Mononuclear cell (primary cell): ENCODE data around the gene ART1. TPM values are rescaled to one million over a fixed set of nuclear protein-coding genes. Genes with fewer than 3 reads are reported as not detected.

Experiments
- H3K27me3 ChIP-seq: 2 replicates; pipeline ENCODE4 v1.6.0; 2011; ENCODE audit warnings: low read length, control low read depth; ENCODE audit not compliant: insufficient read depth
- H3K4me1 ChIP-seq: 2 replicates; pipeline ENCODE4 v1.5.1; 2011; ENCODE audit warnings: mild to moderate bottlenecking, low read length, control low read depth; ENCODE audit not compliant: insufficient read depth
- H3K4me3 ChIP-seq: 2 replicates; pipeline ENCODE4 v1.5.1; 2011; ENCODE audit warnings: mild to moderate bottlenecking, low read length, moderate library complexity
- H3K9me3 ChIP-seq: 2 replicates; pipeline ENCODE4 v1.5.1; 2011; ENCODE audit warnings: low read depth, mild to moderate bottlenecking, control low read depth, low read length
- total RNA-seq: library from RNA; depleted of rRNA; stranded (reverse); fragments of >200 nt; gene quantifications from one replicate; pipeline ENCODE4 v1.2.3, GENCODE V29; 2012

Gene ART1
- total RNA-seq, 1 donor = not detected

- H3K4me1 ChIP-seq = peaks cover 10% of the 10 kb centered on the region
- no peak overlapping the region for H3K4me3 ChIP-seq
- no peaks in the 10 kb centered on the region for H3K9me3 ChIP-seq
- no peaks in the 10 kb centered on the region for H3K27me3 ChIP-seq
Measured at GRCh38 chr11:3622521-3622920, 22.4 kb upstream of the ART1 start.

GRCh38 chr11:3623121-3623520 is 21.8 kb upstream of the ART1 start:
- H3K4me3 ChIP-seq = no peak overlapping the region
- no peaks in the 10 kb centered on the region for H3K27me3 ChIP-seq
- peaks cover 10% of the 10 kb centered on the region for H3K4me1 ChIP-seq
- H3K9me3 ChIP-seq = no peaks in the 10 kb centered on the region

DNA sequence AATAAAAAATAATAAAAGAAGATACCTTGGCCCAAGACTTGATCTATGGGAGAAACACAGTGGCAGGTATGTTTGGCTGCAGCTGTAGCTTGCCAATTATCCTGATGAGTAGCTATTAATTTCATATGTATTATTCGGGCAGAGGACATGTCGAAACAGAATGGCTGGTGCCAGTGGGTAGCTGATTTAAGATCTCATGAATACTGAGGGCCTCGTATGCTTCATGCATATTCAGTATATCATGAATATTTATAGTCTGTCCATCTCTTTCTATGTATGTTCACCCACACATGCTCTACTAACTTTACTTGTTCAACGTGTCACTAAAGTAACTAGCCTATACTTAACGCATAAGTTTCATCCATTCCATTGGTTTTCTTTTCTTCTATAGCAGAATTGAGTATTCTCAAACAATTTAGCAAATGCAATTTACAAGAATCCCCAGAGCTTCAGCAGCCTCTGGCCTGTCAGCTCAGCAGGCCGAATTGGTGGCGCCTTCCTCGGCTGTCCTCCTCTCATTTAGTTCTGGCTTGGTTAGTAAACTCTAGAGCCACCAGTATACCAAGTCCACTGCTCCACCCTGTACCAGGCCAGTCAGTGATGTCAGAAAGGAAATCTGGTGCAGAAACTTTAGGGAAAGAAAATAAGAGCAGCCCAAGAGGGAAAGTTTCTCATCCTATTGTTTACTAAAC is 21.0 kb upstream of the ART1 start:
- peaks cover 10% of the 10 kb centered on the region for H3K4me1 ChIP-seq
- no peak overlapping the region for H3K4me3 ChIP-seq
- no peaks in the 10 kb centered on the region for H3K27me3 ChIP-seq
- H3K9me3 ChIP-seq = no peaks in the 10 kb centered on the region

GRCh38 chr11:3626250-3626960 is 18.5 kb upstream of the ART1 start:
- peaks cover 10% of the 10 kb centered on the region for H3K4me1 ChIP-seq
- H3K27me3 ChIP-seq = no peaks in the 10 kb centered on the region
- H3K9me3 ChIP-seq = no peaks in the 10 kb centered on the region
- no peak overlapping the region for H3K4me3 ChIP-seq

GRCh38 chr11:3627291-3627690 is 17.6 kb upstream of the ART1 start:
- no peak overlapping the region for H3K4me3 ChIP-seq
- no peaks in the 10 kb centered on the region for H3K9me3 ChIP-seq
- no peaks in the 10 kb centered on the region for H3K27me3 ChIP-seq
- peaks cover 10% of the 10 kb centered on the region for H3K4me1 ChIP-seq

DNA sequence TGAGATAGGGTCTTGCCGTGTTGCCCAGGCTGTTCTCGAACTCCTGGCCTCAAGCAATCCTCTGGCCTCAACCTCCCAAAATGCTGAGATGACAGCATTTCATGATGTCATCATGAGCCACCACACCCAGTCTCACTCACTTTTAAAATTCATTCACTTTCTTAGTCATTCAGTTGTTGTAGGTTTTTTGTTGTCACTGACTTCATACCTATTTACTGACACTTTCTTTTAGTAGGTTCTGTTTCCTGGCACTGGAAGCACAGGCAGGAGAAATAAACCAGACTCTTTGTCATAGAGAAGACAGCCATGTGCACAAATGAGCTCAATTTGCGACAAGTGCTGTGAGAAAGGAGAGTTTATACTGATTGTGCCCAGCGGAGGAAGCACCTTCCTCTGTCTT is 13.6 kb upstream of the ART1 start:
- no peaks in the 10 kb centered on the region for H3K9me3 ChIP-seq

GRCh38 chr11:3632070-3632660 is 12.8 kb upstream of the ART1 start:
- H3K9me3 ChIP-seq = no peaks in the 10 kb centered on the region
- no peak overlapping the region for H3K4me3 ChIP-seq
- no peaks in the 10 kb centered on the region for H3K27me3 ChIP-seq
- no peaks in the 10 kb centered on the region for H3K4me1 ChIP-seq

More for the DNA sequence above, 13.6 kb upstream of the ART1 start:
- Histone ChIP-seq H3K27me3 (no peaks in the 10 kb centered on the region), H3K4me3 (no peak overlapping the region), H3K4me1 (peaks cover 5% of the 10 kb centered on the region)

DNA sequence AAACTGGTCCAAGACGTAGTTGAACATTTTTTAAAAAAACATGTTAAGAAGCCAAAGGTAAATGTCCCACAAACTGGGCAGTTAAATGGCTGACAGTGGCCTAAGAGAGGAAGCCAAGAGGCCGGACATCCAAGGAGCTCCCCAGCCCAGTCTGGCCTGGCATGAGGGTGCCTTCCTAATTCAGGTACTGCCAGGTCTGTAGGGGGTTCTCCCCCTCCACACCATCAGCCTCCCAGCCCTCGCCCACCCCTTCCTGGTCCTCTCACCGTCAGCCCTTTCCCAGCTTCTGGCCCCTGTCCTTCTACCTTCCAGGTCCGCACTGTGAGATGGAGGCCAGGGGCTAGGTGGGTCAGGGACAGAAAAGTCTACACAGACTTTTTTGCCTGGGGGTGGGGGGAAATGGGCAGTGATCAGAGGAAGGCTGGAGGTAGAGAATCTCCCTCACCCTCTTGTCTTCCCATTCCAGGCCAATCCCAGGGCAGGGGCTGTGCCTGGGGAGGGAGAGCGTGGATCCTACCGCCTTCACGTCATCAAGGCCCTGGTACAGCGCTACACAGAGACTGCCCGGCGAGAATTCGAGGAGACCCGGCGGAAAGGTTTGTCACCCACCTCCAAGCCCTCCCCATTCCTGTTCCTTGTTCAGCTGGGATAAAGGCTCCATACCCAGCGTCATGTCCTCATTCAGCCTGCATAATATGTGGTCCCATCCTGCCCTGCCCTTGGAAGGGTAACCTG is 9.1 kb upstream of the ART1 start:
- Histone ChIP-seq H3K9me3 (no peaks in the 10 kb centered on the region), H3K4me3 (no peak overlapping the region), H3K4me1 (no peaks in the 10 kb centered on the region), H3K27me3 (no peaks in the 10 kb centered on the region)

- Histone ChIP-seq H3K4me1 (peaks cover under 1% of the 10 kb centered on the region), H3K4me3 (no peak overlapping the region), H3K9me3 (no peaks in the 10 kb centered on the region), H3K27me3 (peaks cover 7% of the 10 kb centered on the region)
Measured at GRCh38 chr11:3637201-3637600, 7.7 kb upstream of the ART1 start.

DNA sequence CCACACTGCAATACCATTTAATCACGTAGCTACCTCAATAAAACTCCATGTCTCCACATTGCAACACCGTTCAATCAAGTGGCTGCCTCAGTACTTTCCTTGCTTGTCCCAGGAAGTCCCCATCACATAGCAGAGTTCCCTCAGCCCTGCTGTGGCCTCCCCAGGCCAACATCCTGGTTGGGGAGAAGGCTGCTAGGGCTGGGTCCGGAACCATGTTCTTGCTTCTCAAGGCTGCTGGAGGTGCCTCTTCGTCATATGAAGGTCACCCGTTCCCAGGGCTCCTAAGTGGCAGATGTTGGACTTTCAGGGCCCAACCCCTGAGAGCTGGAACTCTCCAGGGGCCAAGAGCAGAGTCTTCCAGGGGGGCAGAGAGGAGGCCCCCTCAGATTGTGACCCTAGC is 6.4 kb upstream of the ART1 start:
- H3K4me1 ChIP-seq = peaks cover 7% of the 10 kb centered on the region
- H3K4me3 ChIP-seq = no peak overlapping the region
- H3K27me3 ChIP-seq = peaks cover 20% of the 10 kb centered on the region
- no peaks in the 10 kb centered on the region for H3K9me3 ChIP-seq

- peaks cover 24% of the 10 kb centered on the region for H3K27me3 ChIP-seq
- no peak overlapping the region for H3K4me3 ChIP-seq
- H3K9me3 ChIP-seq = no peaks in the 10 kb centered on the region
- peaks cover 7% of the 10 kb centered on the region for H3K4me1 ChIP-seq
Measured at GRCh38 chr11:3639841-3640240, 5.1 kb upstream of the ART1 start.

- H3K9me3 ChIP-seq = no peaks in the 10 kb centered on the region
- peaks cover 7% of the 10 kb centered on the region for H3K4me1 ChIP-seq
- no peak overlapping the region for H3K4me3 ChIP-seq
- H3K27me3 ChIP-seq = peaks cover 24% of the 10 kb centered on the region
Measured at GRCh38 chr11:3641191-3641590, 3.7 kb upstream of the ART1 start.

- H3K4me1 ChIP-seq = peaks cover 7% of the 10 kb centered on the region
- H3K27me3 ChIP-seq = peaks cover 24% of the 10 kb centered on the region
- peak within 1 kb of the TSS; percentile 12 for H3K4me3 ChIP-seq
- H3K9me3 ChIP-seq = no peaks in the 10 kb centered on the region
Measured at GRCh38 chr11:3641701-3642070, 3.2 kb upstream of the ART1 start, which contains the start of gene ART5. ART5 (minus strand) TSS chr11:3641992; CDS start chr11:3641862, 130 bp downstream.

DNA sequence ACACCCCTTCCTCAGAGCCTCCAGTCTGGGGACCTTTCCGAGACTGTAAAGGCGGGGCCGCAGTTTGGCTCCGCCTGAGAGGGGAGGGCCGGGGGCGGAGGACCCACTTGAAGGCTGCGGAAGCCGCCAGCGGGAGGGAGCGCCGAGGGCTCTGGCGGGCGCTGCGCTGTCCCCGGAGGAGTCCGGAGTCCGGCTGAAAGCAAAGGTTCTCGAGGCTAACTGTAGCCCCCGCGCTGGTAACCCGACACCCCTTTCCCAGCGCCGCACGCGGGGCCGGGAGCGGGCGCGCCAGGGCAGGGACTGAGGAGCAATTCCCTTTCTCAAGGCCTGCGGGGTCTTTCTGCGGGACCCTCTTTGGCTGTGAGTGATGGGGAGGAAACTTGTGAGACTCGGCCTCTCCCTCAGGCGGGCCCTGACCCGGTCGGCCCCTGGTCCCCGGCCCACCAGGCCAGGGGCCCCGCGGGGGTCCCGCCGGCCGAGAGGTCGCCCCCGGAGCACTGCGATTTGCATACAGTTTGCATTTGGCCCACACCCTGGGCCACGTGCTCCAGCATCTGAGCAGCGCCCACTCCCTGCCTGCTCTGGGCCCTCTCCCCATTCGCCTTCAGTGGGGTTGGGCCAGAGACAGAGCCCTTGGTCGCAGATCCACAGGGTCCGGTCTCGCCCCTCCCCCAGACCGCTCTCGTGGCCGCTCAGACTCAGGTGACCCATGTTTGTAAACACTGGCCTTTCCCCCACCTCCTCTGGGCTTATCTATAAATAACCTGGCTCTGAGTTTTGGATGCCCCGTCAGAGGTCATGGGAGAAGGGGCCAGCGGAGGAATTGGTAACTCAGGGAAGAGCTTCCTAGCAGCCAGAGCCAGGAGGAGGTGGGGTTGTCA is 2.6 kb upstream of the ART1 start:
- H3K9me3 ChIP-seq = no peaks in the 10 kb centered on the region
- H3K4me1 ChIP-seq = peaks cover 7% of the 10 kb centered on the region
- H3K4me3 ChIP-seq = peak overlapping the region; percentile 12
- H3K27me3 ChIP-seq = peaks cover 24% of the 10 kb centered on the region
